ENCODE data around the gene NT5C3B.

GRCh38 chr17:41800601-41801373 is 35.2 kb downstream of the NT5C3B start:
- TF ChIP-seq POLR2AphosphoS5 (IDR thresholded peaks at IDR 0.05): peak in 2 of 3 donors; percentile 10 to 34
- no peak for TF ChIP-seq POLR2A (IDR thresholded peaks at IDR 0.05)

All from stomach (tissue), 4 donors.